Measurements from ENCODE around the gene TDP1.

DNA sequence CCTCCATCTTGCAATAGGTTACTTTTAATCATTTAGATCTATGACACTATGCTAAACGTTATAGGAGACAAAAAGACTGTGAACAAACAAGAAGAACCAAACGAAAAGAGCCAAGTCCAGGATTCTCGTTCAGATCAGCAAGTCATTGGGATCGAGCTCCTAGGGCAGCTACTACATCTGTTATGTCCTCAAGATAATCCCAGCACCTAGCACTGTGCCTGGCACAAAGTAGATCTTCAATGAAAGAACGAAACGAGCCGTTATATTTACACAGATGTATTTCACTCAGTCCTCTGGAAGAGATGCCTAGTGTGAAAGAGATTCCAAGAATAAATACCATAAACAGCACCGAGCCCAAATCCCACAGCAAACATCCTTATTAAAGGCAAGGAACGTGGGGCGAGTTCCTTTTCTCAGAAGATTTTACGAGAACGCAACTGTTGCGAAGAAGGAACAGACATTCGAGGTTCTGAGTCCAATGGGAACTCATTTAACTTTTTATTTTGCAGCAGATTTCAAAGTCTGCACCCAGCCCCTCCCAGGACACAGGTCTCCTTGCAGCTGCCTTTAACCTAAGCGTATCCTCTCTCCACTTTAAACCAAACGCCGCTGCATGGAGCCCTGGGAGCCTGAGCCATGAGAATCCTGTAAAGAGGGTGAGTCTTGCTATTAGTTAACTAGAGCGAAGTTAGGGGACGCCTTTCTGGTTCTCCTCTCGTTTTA is 544 bp upstream of the TDP1 start:
- no peak for TF ChIP-seq CSDC2 (CRISPR knock-in tag; IDR thresholded peaks at IDR 0.05)
- no peak for TF ChIP-seq GLIS3 (CRISPR knock-in tag; IDR thresholded peaks at IDR 0.05)
- TF ChIP-seq, protein P1, sequence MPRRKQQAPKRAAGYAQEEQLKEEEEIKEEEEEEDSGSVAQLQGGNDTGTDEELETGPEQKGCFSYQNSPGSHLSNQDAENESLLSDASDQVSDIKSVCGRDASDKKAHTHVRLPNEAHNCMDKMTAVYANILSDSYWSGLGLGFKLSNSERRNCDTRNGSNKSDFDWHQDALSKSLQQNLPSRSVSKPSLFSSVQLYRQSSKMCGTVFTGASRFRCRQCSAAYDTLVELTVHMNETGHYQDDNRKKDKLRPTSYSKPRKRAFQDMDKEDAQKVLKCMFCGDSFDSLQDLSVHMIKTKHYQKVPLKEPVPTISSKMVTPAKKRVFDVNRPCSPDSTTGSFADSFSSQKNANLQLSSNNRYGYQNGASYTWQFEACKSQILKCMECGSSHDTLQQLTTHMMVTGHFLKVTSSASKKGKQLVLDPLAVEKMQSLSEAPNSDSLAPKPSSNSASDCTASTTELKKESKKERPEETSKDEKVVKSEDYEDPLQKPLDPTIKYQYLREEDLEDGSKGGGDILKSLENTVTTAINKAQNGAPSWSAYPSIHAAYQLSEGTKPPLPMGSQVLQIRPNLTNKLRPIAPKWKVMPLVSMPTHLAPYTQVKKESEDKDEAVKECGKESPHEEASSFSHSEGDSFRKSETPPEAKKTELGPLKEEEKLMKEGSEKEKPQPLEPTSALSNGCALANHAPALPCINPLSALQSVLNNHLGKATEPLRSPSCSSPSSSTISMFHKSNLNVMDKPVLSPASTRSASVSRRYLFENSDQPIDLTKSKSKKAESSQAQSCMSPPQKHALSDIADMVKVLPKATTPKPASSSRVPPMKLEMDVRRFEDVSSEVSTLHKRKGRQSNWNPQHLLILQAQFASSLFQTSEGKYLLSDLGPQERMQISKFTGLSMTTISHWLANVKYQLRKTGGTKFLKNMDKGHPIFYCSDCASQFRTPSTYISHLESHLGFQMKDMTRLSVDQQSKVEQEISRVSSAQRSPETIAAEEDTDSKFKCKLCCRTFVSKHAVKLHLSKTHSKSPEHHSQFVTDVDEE (CRISPR knock-in tag; IDR thresholded peaks at IDR 0.05), result no peak
- TF ChIP-seq ESRRG (CRISPR knock-in tag; IDR thresholded peaks at IDR 0.05), result no peak
- TF ChIP-seq ZNF8 (CRISPR knock-in tag; IDR thresholded peaks at IDR 0.05), result no peak
- no peak for TF ChIP-seq ZNF565 (CRISPR knock-in tag; conservative IDR thresholded peaks at IDR 0.05; ENCODE audit: low read depth)
- TF ChIP-seq, protein P2, sequence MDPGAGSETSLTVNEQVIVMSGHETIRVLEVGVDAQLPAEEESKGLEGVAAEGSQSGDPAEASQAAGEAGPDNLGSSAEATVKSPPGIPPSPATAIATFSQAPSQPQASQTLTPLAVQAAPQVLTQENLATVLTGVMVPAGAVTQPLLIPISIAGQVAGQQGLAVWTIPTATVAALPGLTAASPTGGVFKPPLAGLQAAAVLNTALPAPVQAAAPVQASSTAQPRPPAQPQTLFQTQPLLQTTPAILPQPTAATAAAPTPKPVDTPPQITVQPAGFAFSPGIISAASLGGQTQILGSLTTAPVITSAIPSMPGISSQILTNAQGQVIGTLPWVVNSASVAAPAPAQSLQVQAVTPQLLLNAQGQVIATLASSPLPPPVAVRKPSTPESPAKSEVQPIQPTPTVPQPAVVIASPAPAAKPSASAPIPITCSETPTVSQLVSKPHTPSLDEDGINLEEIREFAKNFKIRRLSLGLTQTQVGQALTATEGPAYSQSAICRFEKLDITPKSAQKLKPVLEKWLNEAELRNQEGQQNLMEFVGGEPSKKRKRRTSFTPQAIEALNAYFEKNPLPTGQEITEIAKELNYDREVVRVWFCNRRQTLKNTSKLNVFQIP (CRISPR knock-in tag; IDR thresholded peaks at IDR 0.05; ENCODE audit: borderline replicate concordance, low read depth), result no peak
- TF ChIP-seq ZNF70 (CRISPR knock-in tag; IDR thresholded peaks at IDR 0.05), result no peak
- TF ChIP-seq TOX (CRISPR knock-in tag; IDR thresholded peaks at IDR 0.05; ENCODE audit: borderline replicate concordance), result no peak
- peak; percentile 92 for TF ChIP-seq ZFP3 (CRISPR knock-in tag; IDR thresholded peaks at IDR 0.05)
- no peak for TF ChIP-seq ISL1 (CRISPR knock-in tag; IDR thresholded peaks at IDR 0.05)
